Dedifferentiated amniotic fluid mesenchymal stem cell (primary cell): ENCODE data around the gene OLFM1.

Experiments used
- DNase-seq: peaks from one replicate; pipeline ENCODE4 v3.0.0-alpha.2; 2016; ENCODE audit errors: extremely low spot score

The OLFM1 gene

GRCh38 chr9:135076143-135076875 lies 11.2 kb upstream of the OLFM1 start:
- DNase-seq = no peak

- no peak for DNase-seq
These were observed 10.5 kb upstream of the OLFM1 start for GRCh38 chr9:135076876-135077430.

GRCh38 chr9:135077497-135078200 lies 9.8 kb upstream of the OLFM1 start:
- no peak for DNase-seq

- no peak for DNase-seq
These were observed 9.1 kb upstream of the OLFM1 start for GRCh38 chr9:135078361-135078821.

GRCh38 chr9:135079018-135079417 lies 8.4 kb upstream of the OLFM1 start:
- no peak for DNase-seq

- no peak for DNase-seq
These were observed 7.8 kb upstream of the OLFM1 start for GRCh38 chr9:135079676-135080075.

- DNase-seq = no peak
These were observed 6.9 kb upstream of the OLFM1 start for GRCh38 chr9:135080286-135081263.

GRCh38 chr9:135081264-135081660 lies 6.2 kb upstream of the OLFM1 start:
- no peak for DNase-seq

GRCh38 chr9:135081731-135082130 lies 5.7 kb upstream of the OLFM1 start:
- no peak for DNase-seq

GRCh38 chr9:135082536-135082935 lies 4.9 kb upstream of the OLFM1 start:
- DNase-seq = no peak

- no peak for DNase-seq
These were observed 4.1 kb upstream of the OLFM1 start for GRCh38 chr9:135083241-135083810.

- DNase-seq = no peak
These were observed 3.6 kb upstream of the OLFM1 start for GRCh38 chr9:135083831-135084230.

- DNase-seq = no peak
These were observed 3.2 kb upstream of the OLFM1 start for GRCh38 chr9:135084262-135084661.

- no peak for DNase-seq
These were observed 2.3 kb upstream of the OLFM1 start for GRCh38 chr9:135084881-135085760.

- no peak for DNase-seq
These were observed 1.5 kb upstream of the OLFM1 start for GRCh38 chr9:135085830-135086546.

- DNase-seq = no peak
These were observed 625 bp upstream of the OLFM1 start for GRCh38 chr9:135086597-135087488.

- no peak for DNase-seq
These were observed 455 bp downstream of the OLFM1 start for GRCh38 chr9:135087899-135088347.

- no peak for DNase-seq
These were observed 995 bp downstream of the OLFM1 start for GRCh38 chr9:135088348-135088978.
